Left ventricle myocardium superior (tissue), 1 donor: ENCODE data around the gene CALD1. TPM values are rescaled to one million over a fixed set of nuclear protein-coding genes. Genes with fewer than 3 reads are reported as not detected.

Source experiments
- ATAC-seq: fragments of 200-7000 bp; cut with Tn5 transposase; one replicate; pipeline ENCODE4 v1.9.1; 2020; ENCODE audit warnings: mild to moderate bottlenecking, moderate library complexity
- DNase-seq: peaks from one replicate; pipeline ENCODE4 v3.0.0-alpha.2; 2020
- intact Hi-C: fragments of 100-400 bp; cut with micrococcal nuclease; formaldehyde crosslinking; loops from one replicate; pipeline ENCODE4 v1.11.0; 2022
- total RNA-seq: library from RNA; stranded (reverse); fragmentation: NEBNext Ultra II Directional; extraction: Animal tissue kit (Norgen Biotek cat#: 25700); gene quantifications from one replicate; pipeline ENCODE4 v1.2.1, GENCODE V29; 2021
- donor health status: DM: no; HTN: yes; CAD: no; lungs with severe emphysema.

Gene CALD1
- total RNA-seq, 1 donor from 2014 or later: 118 TPM

GRCh38 chr7:134813663-134814396, 34.4 kb downstream of the CALD1 start:
- ATAC-seq: peak; percentile 19
- intact Hi-C loops: loop anchor here (2.0 kb wide), 1 partner anchor 75 kb away; no protein-coding TSS in a partner anchor
- no peak for DNase-seq

GRCh38 chr7:134814730-134815364, 35.4 kb downstream of the CALD1 start:
- intact Hi-C loops: no loop called here
- no peak for DNase-seq
- peak; percentile 11 for ATAC-seq

- DNase-seq (no peak), ATAC-seq (no peak)
- intact Hi-C loops: no loop called here
Measured at GRCh38 chr7:134818613-134819345, 39.3 kb downstream of the CALD1 start.

- ATAC-seq (no peak), DNase-seq (no peak)
- intact Hi-C loops: no loop called here
Measured at GRCh38 chr7:134819401-134819800, 40.0 kb downstream of the CALD1 start.

GRCh38 chr7:134820295-134820694, 40.9 kb downstream of the CALD1 start:
- intact Hi-C loops: no loop called here
- no peak for ATAC-seq
- no peak for DNase-seq

GRCh38 chr7:134820778-134821177, 41.3 kb downstream of the CALD1 start:
- intact Hi-C loops: no loop called here
- DNase-seq (no peak), ATAC-seq (no peak)

GRCh38 chr7:134823400-134823799, 44.0 kb downstream of the CALD1 start:
- DNase-seq: no peak
- intact Hi-C loops: no loop called here

GRCh38 chr7:134825666-134826065, 46.2 kb downstream of the CALD1 start:
- ATAC-seq: peak; percentile 34
- intact Hi-C loops: no loop called here

More at GRCh38 chr7:134823400-134823799, 44.0 kb downstream of the CALD1 start:
- ATAC-seq: no peak

GRCh38 chr7:134826105-134826504, 46.7 kb downstream of the CALD1 start:
- intact Hi-C loops: no loop called here
- DNase-seq (no peak), ATAC-seq (peak; percentile 54)

More at GRCh38 chr7:134825666-134826065, 46.2 kb downstream of the CALD1 start:
- DNase-seq: no peak

GRCh38 chr7:134827436-134827835, 48.0 kb downstream of the CALD1 start:
- DNase-seq (no peak), ATAC-seq (peak; percentile 57)
- intact Hi-C loops: no loop called here

GRCh38 chr7:134827889-134828288, 48.5 kb downstream of the CALD1 start:
- intact Hi-C loops: no loop called here
- ATAC-seq: peak; percentile 67
- no peak for DNase-seq

GRCh38 chr7:134828361-134828760, 48.9 kb downstream of the CALD1 start:
- intact Hi-C loops: no loop called here
- no peak for ATAC-seq
- DNase-seq: no peak

GRCh38 chr7:134829380-134829986, 50.0 kb downstream of the CALD1 start:
- DNase-seq (no peak), ATAC-seq (no peak)
- intact Hi-C loops: no loop called here

- DNase-seq (peak; percentile 61), ATAC-seq (peak; percentile 7)
- intact Hi-C loops: no loop called here
Measured at GRCh38 chr7:134831862-134832261, 52.4 kb downstream of the CALD1 start.

GRCh38 chr7:134832367-134832766, 52.9 kb downstream of the CALD1 start:
- ATAC-seq (no peak), DNase-seq (no peak)
- intact Hi-C loops: no loop called here

- DNase-seq (peak; percentile 33), ATAC-seq (peak; percentile 75)
- intact Hi-C loops: loop anchor here (2.0 kb wide), 1 partner anchor 78 kb away; no protein-coding TSS in a partner anchor
Measured at GRCh38 chr7:134834689-134835462, 55.4 kb downstream of the CALD1 start.

- DNase-seq: no peak
- ATAC-seq: no peak
- intact Hi-C loops: loop anchor here (2.0 kb wide), 1 partner anchor 79 kb away; no protein-coding TSS in a partner anchor
Measured at GRCh38 chr7:134835463-134835823, 56.0 kb downstream of the CALD1 start.

- DNase-seq (no peak), ATAC-seq (peak; percentile 41)
- intact Hi-C loops: no loop called here
Measured at GRCh38 chr7:134836447-134836846, 57.0 kb downstream of the CALD1 start.

- intact Hi-C loops: no loop called here
- ATAC-seq: no peak
- no peak for DNase-seq
Measured at GRCh38 chr7:134839298-134839697, 59.9 kb downstream of the CALD1 start.
